Measurements from ENCODE around the gene PRAC1. TPM values are rescaled to one million over a fixed set of nuclear protein-coding genes. Genes with fewer than 3 reads are reported as not detected.

Gene PRAC1
- total RNA-seq, 1 experiment from 2014 or later = not detected

DNA sequence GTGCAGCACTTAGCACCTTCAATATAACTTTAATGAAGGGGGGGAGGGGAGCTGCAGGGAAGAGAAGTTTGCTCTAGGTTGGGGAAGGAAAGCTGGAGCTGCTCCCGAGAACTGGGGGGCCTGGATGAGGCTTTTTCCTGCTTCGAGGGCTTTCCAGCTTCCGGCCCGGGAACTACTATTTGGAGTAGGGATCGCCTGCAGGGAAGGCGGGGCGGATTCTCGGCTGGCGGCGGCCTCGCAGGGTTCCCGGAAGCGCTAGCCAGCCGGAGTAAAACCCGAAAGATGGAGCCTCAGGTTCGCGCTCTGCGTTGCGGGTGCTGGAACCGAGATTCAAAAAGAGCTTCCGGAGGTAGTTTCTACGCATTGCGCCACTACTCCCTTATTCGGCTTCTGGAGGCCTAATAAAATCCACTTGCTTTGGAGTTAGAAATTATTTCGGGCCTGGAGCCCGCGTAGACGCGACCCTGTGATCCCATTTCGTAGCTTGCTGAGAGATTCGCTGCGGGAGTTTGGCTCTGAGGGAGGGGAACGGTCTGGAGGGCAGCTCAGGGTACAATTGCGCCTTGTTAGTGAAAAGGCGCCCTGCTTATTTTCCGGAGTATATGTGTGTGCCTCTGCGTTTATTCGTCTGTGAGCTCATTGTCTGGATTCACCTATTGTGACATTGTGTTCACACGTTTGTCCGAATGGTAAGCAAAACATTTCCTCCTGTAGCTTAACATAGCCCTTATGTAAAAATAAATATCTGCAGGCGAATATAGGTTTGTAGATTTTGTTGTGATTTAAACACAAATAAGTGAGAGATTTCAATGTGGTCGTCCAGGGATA is 1.3 kb upstream of the PRAC1 start:
- no TSS peak for BruUV-seq (replicated peaks)
- H3K36me3 ChIP-seq (ENCODE audit: control insufficient read depth in 1 of 2, insufficient read depth in 2 of 2, low read length in 2 of 2) = no peaks in the 10 kb centered on the region
- no peak overlapping the region for H2AFZ ChIP-seq (ENCODE audit: low read depth, low read length, poor library complexity, severe bottlenecking)
- H3K27ac ChIP-seq (ENCODE audit: low read depth, low read length) = no peak overlapping the region
- no peaks in the 10 kb centered on the region for H3K9me3 ChIP-seq (ENCODE audit: control insufficient read depth in 1 of 2, insufficient read depth in 1 of 2, low read depth in 1 of 2, low read length in 2 of 2)
- ChIA-PET POLR2A (interaction anchor here (1.5 to 2.0 kb wide), 2 partner anchors 45 to 155 kb away, joined by 6 to 7 read pairs; no protein-coding TSS in a partner anchor), CTCF (interaction anchor here (0.6 to 6.8 kb wide), 35 partner anchors 9 to 685 kb away, joined by 3 to 97 read pairs (median 5); partner anchors contain the start of genes ATP5MC1 and TTLL6), RAD21 (ENCODE audit: low non-redundant PET in 1 of 2, low total read pairs in 2 of 2, uncharacterized antibody in 2 of 2, unreplicated experiment in 2 of 2) (interaction anchor here (0.6 to 2.2 kb wide), 11 partner anchors 28 to 312 kb away, joined by 3 to 13 read pairs (median 5); no protein-coding TSS in a partner anchor)
- no peaks in the 10 kb centered on the region for H3K79me2 ChIP-seq (ENCODE audit: insufficient read depth, low read length)
- peaks cover 5 to 13% of the 10 kb centered on the region in 2 experiments; a peak in 3 of 4 replicates for H3K4me1 ChIP-seq (ENCODE audit: control insufficient read depth in 1 of 2, insufficient read depth in 2 of 2, low read length in 2 of 2)
- H3K4me3 ChIP-seq (replicated peaks in 1 of 2; ENCODE audit: low read depth in 1 of 2, low read length in 2 of 2) = no peak overlapping the region
- H4K20me1 ChIP-seq (ENCODE audit: insufficient read depth) = no peaks in the 10 kb centered on the region
- intact Hi-C loops (cut with micrococcal nuclease) = loop anchor here (1.0 to 5.0 kb wide), 3 partner anchors 68 to 314 kb away; no protein-coding TSS in a partner anchor
- H3K4me2 ChIP-seq (ENCODE audit: low read length) = no peak overlapping the region
- no peak for DNase-seq (ENCODE audit: low read depth, low spot score)
- no peak overlapping the region for H3K9ac ChIP-seq (ENCODE audit: low read length)
- TF ChIP-seq SIN3A (IDR thresholded peaks at IDR 0.05; ENCODE audit: low read depth) (no peak), JUND (IDR thresholded peaks at IDR 0.05) (no peak)
- H3K9me2 ChIP-seq (ENCODE audit: insufficient read depth) = no peaks in the 10 kb centered on the region
- ATAC-seq = no peak
- no peaks in the 10 kb centered on the region for H3K27me3 ChIP-seq (ENCODE audit: insufficient read depth, low read length)

DNA sequence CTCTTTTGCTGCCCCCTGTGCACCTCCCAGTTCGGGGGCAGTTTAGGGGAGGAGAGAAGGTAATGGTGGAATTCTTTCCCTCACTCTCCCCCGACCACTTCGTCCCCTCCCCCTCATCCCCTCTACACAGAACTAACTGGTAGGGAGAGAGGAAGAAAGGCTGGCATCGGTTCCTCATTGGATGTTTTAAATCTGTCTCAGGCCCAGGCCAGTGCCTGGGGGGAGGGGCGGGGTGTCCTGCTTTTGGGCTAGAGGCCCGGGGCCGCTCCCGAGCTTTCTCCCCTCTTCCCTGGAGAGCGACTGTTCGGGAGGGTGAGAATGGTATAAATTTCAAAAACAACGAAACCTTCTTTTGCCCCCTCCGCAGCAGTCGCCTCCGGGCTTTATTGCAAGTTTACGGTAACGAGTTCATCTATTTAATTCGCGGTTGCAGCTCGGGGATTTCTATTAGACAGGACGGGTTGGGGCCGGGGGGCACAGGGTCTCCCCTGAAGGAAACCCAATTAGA is 651 bp upstream of the PRAC1 start, which contains the start of gene PRAC2:
PRAC2 (plus strand) TSS at position 271 of the 508 bp plus-strand sequence. CDS start 1,226 bp downstream, outside the sequence.
- Histone ChIP-seq H3K79me2 (ENCODE audit: insufficient read depth, low read length) (no peaks in the 10 kb centered on the region), H3K9ac (ENCODE audit: low read length) (no peak within 1 kb of the TSS), H3K27ac (ENCODE audit: low read depth, low read length) (no peak within 1 kb of the TSS), H3K27me3 (ENCODE audit: insufficient read depth, low read length) (no peaks in the 10 kb centered on the region), H3K4me3 (replicated peaks in 1 of 2; ENCODE audit: low read depth in 1 of 2, low read length in 2 of 2) (no peak within 1 kb of the TSS), H4K20me1 (ENCODE audit: insufficient read depth) (no peaks in the 10 kb centered on the region), H3K9me2 (ENCODE audit: insufficient read depth) (no peaks in the 10 kb centered on the region), H2AFZ (ENCODE audit: low read depth, low read length, poor library complexity, severe bottlenecking) (no peak within 1 kb of the TSS), H3K36me3 (ENCODE audit: control insufficient read depth in 1 of 2, insufficient read depth in 2 of 2, low read length in 2 of 2) (no peaks in the 10 kb centered on the region), H3K9me3 (ENCODE audit: control insufficient read depth in 1 of 2, insufficient read depth in 1 of 2, low read depth in 1 of 2, low read length in 2 of 2) (no peaks in the 10 kb centered on the region), H3K4me2 (ENCODE audit: low read length) (no peak within 1 kb of the TSS), H3K4me1 (ENCODE audit: control insufficient read depth in 1 of 2, insufficient read depth in 2 of 2, low read length in 2 of 2) (peaks cover 5 to 9% of the 10 kb centered on the region in 2 experiments; a peak in 3 of 4 replicates)
- no TSS peak for BruUV-seq (replicated peaks)
- ChIA-PET RAD21 (ENCODE audit: low non-redundant PET in 1 of 2, low total read pairs in 2 of 2, uncharacterized antibody in 2 of 2, unreplicated experiment in 2 of 2) (interaction anchor here in 1 of 2 experiments (1.6 to 2.1 kb wide), 2 partner anchors 68 to 156 kb away, joined by 8 to 13 read pairs; no protein-coding TSS in a partner anchor), CTCF (interaction anchor here (0.8 to 6.8 kb wide), 12 partner anchors 14 to 161 kb away, joined by 3 to 97 read pairs (median 11); no protein-coding TSS in a partner anchor), POLR2A (interaction anchor here (1.5 kb wide), 1 partner anchor 44 kb away, joined by 6 read pairs; no protein-coding TSS in a partner anchor)
- TF ChIP-seq JUND (IDR thresholded peaks at IDR 0.05) (no peak), CBX3 (IDR thresholded peaks at IDR 0.05; ENCODE audit: low read depth) (no peak), POLR2A (IDR thresholded peaks at IDR 0.05; ENCODE audit: borderline replicate concordance, extremely low read depth, insufficient read depth, insufficient read length) (no peak), ZNF274 (IDR thresholded peaks at IDR 0.05; ENCODE audit: low read depth, low read length) (no peak)
- TF ChIP-seq, protein P1, sequence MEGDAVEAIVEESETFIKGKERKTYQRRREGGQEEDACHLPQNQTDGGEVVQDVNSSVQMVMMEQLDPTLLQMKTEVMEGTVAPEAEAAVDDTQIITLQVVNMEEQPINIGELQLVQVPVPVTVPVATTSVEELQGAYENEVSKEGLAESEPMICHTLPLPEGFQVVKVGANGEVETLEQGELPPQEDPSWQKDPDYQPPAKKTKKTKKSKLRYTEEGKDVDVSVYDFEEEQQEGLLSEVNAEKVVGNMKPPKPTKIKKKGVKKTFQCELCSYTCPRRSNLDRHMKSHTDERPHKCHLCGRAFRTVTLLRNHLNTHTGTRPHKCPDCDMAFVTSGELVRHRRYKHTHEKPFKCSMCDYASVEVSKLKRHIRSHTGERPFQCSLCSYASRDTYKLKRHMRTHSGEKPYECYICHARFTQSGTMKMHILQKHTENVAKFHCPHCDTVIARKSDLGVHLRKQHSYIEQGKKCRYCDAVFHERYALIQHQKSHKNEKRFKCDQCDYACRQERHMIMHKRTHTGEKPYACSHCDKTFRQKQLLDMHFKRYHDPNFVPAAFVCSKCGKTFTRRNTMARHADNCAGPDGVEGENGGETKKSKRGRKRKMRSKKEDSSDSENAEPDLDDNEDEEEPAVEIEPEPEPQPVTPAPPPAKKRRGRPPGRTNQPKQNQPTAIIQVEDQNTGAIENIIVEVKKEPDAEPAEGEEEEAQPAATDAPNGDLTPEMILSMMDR (IDR thresholded peaks at IDR 0.05 in 2 of 3, conservative IDR thresholded peaks at IDR 0.05 in 1 of 3; ENCODE audit: borderline replicate concordance in 1 of 3, insufficient read depth in 1 of 3, low read depth in 2 of 3, low read length in 2 of 3) = no peak
- TF ChIP-seq, protein P2, sequence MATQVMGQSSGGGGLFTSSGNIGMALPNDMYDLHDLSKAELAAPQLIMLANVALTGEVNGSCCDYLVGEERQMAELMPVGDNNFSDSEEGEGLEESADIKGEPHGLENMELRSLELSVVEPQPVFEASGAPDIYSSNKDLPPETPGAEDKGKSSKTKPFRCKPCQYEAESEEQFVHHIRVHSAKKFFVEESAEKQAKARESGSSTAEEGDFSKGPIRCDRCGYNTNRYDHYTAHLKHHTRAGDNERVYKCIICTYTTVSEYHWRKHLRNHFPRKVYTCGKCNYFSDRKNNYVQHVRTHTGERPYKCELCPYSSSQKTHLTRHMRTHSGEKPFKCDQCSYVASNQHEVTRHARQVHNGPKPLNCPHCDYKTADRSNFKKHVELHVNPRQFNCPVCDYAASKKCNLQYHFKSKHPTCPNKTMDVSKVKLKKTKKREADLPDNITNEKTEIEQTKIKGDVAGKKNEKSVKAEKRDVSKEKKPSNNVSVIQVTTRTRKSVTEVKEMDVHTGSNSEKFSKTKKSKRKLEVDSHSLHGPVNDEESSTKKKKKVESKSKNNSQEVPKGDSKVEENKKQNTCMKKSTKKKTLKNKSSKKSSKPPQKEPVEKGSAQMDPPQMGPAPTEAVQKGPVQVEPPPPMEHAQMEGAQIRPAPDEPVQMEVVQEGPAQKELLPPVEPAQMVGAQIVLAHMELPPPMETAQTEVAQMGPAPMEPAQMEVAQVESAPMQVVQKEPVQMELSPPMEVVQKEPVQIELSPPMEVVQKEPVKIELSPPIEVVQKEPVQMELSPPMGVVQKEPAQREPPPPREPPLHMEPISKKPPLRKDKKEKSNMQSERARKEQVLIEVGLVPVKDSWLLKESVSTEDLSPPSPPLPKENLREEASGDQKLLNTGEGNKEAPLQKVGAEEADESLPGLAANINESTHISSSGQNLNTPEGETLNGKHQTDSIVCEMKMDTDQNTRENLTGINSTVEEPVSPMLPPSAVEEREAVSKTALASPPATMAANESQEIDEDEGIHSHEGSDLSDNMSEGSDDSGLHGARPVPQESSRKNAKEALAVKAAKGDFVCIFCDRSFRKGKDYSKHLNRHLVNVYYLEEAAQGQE (IDR thresholded peaks at IDR 0.05; ENCODE audit: low read depth) = no peak
- intact Hi-C loops (cut with micrococcal nuclease) = loop anchor here (5.0 kb wide), 1 partner anchor 314 kb away; no protein-coding TSS in a partner anchor
- ATAC-seq (no peak), DNase-seq (ENCODE audit: low read depth, low spot score) (no peak)
